Naive thymus-derived CD4-positive, alpha-beta T cell (primary cell): ENCODE results near the gene TMEM218. TPM values are rescaled to one million over a fixed set of nuclear protein-coding genes. Genes with fewer than 3 reads are reported as not detected.

Source experiments
- ATAC-seq: fragments of 150-1000 bp; cut with Tn5 transposase; 2 replicates; pipeline ENCODE4 v1.10.0; 2021; ENCODE audit warnings: mild to moderate bottlenecking, moderate library complexity
- CTCF ChIA-PET: fragments of 350-600 bp; sonication (Branson Sonifier 250); formaldehyde crosslinking; loops from one replicate; lab custom pipeline; 2021; ENCODE audit warnings: antibody characterized with exemption; lab: Charles Lee
- POLR2A ChIA-PET: fragments of 350-600 bp; sonication (Branson Sonifier 250); formaldehyde crosslinking; loops from one replicate; lab custom pipeline; 2021; ENCODE audit warnings: antibody characterized with exemption, inconsistent platforms; lab: Charles Lee
- DNase-seq, 9 donors: peaks; one replicate each; pipeline versions ENCODE4 v3.0.0 to v3.0.0-alpha.2; 2020 to 2022; ENCODE audit warnings: mixed read lengths in 1 of 9
- H3K27ac ChIP-seq: one replicate; pipeline ENCODE4 v1.7.0; 2013; ENCODE audit warnings: mild to moderate bottlenecking, low read depth, low read length, moderate library complexity
- H3K27me3 ChIP-seq, 2 donors: one replicate each; pipeline ENCODE4 v1.7.0; 2013; ENCODE audit warnings: low read length in 2 of 2, mild to moderate bottlenecking in 2 of 2, moderate library complexity in 2 of 2; ENCODE audit not compliant: control insufficient read depth in 2 of 2, insufficient read depth in 2 of 2
- H3K36me3 ChIP-seq, 3 experiments: 1 replicate in 2 of 3; 2 replicates in 1 of 3; pipeline ENCODE4 v1.7.0; 2013; ENCODE audit warnings: low read length in 3 of 3, mild to moderate bottlenecking in 3 of 3, moderate library complexity in 1 of 3; ENCODE audit not compliant: insufficient read depth in 3 of 3, control insufficient read depth in 2 of 3
- H3K4me1 ChIP-seq, 2 donors: one replicate each; pipeline ENCODE4 v1.7.0; 2013; ENCODE audit warnings: low read length in 2 of 2, mild to moderate bottlenecking in 2 of 2, moderate library complexity in 1 of 2; ENCODE audit not compliant: control insufficient read depth in 2 of 2, insufficient read depth in 2 of 2
- H3K4me3 ChIP-seq: 2 replicates; pipeline ENCODE4 v1.7.0; 2013; ENCODE audit warnings: mild to moderate bottlenecking, low read length
- H3K9me3 ChIP-seq, 3 experiments: 1 replicate in 2 of 3; 2 replicates in 1 of 3; pipeline ENCODE4 v1.7.0; 2013; ENCODE audit warnings: low read length in 3 of 3; ENCODE audit not compliant: control insufficient read depth in 2 of 3
- H3K27ac Mint-ChIP-seq, 9 donors: one replicate each; pipeline ENCODE4 v1.8.0; 2020 to 2022; ENCODE audit warnings: mixed read lengths in 9 of 9, mild to moderate bottlenecking in 8 of 9, moderate library complexity in 5 of 9, inconsistent platforms in 2 of 9
- H3K27me3 Mint-ChIP-seq, 5 donors: one replicate each; pipeline ENCODE4 v1.8.0; 2021 to 2022; ENCODE audit warnings: mixed read lengths in 5 of 5, mild to moderate bottlenecking in 1 of 5
- H3K36me3 Mint-ChIP-seq, 5 donors: one replicate each; pipeline ENCODE4 v1.8.0; 2020 to 2022; ENCODE audit warnings: mixed read lengths in 5 of 5, mild to moderate bottlenecking in 3 of 5, inconsistent platforms in 1 of 5
- H3K4me1 Mint-ChIP-seq, 7 donors: one replicate each; pipeline ENCODE4 v1.8.0; 2020 to 2022; ENCODE audit warnings: mixed read lengths in 7 of 7, mild to moderate bottlenecking in 3 of 7, inconsistent platforms in 1 of 7
- H3K4me3 Mint-ChIP-seq, 10 donors: one replicate each; pipeline ENCODE4 v1.8.0; 2020 to 2022; ENCODE audit warnings: mild to moderate bottlenecking in 10 of 10, mixed read lengths in 10 of 10, moderate library complexity in 6 of 10, inconsistent platforms in 2 of 10
- H3K9me3 Mint-ChIP-seq, 11 donors: one replicate each; pipeline ENCODE4 v1.8.0; 2020 to 2022; ENCODE audit warnings: mixed read lengths in 11 of 11, mild to moderate bottlenecking in 4 of 11, inconsistent platforms in 1 of 11, moderate library complexity in 1 of 11
- intact Hi-C, 2 donors: fragments of 100-400 bp; cut with micrococcal nuclease; formaldehyde crosslinking; loops; one replicate each; pipeline ENCODE4 v1.15.1; 2023
- polyA plus RNA-seq, 2 donors: library from polyadenylated mRNA; unstranded; fragments of 300-500 nt; fragmentation: Illumina TruSeq; gene quantifications; one replicate each; pipeline ENCODE4 v1.2.3, GENCODE V29; 2021
- total RNA-seq, 6 experiments: library from RNA in 5 of 6; stranded (reverse) in 5 of 6; gene quantifications; 1 replicate in 5 of 6; 2 replicates in 1 of 6; pipeline ENCODE4 v1.2.3 and lab custom pipeline; 2021 to 2026

TMEM218 gene
- total and polyA plus RNA-seq, 7 experiments from 2014 or later, result 10.2 to 36.1 (median 17.3) TPM

- Mint-ChIP-seq H3K36me3 (no peaks in the 10 kb centered on the region), H3K27ac (no peak overlapping the region), H3K4me1 (peaks cover 0 to 6% (median 5%) of the 10 kb centered on the region in 7 donors), H3K9me3 (no peaks in the 10 kb centered on the region), H3K27me3 (peaks cover 15 to 47% (median 27%) of the 10 kb centered on the region in 5 donors), H3K4me3 (peak overlapping the region in 3 of 10 donors; percentile 10 to 49 (median 20))
- ChIA-PET CTCF (interaction anchor here (0.6 to 3.2 kb wide), 18 partner anchors 11 to 266 kb away, joined by 3 to 22 read pairs (median 4); partner anchors contain the start of genes CCDC15 and TMEM218), POLR2A (interaction anchor here (0.7 to 0.9 kb wide), 2 partner anchors 16 to 30 kb away, joined by 3 read pairs; no protein-coding TSS in a partner anchor)
- DNase-seq (peak; percentile 21 to 73 (median 48)), ATAC-seq (peak; percentile 95)
- H3K9me3 ChIP-seq, result no peaks in the 10 kb centered on the region
- no peak overlapping the region for H3K4me3 ChIP-seq
- H3K4me1 ChIP-seq, result no peaks in the 10 kb centered on the region
- intact Hi-C loops, result loop anchor here (1.0 to 5.0 kb wide), 8 partner anchors 51 to 473 kb away; partner anchors contain the start of gene ESAM (in 1 of the 2)
- H3K27ac ChIP-seq, result no peak overlapping the region
- H3K27me3 ChIP-seq, result peaks cover 0 to 5% of the 10 kb centered on the region in 2 donors
- no peaks in the 10 kb centered on the region for H3K36me3 ChIP-seq
These were observed 30.5 kb upstream of the TMEM218 start for GRCh38 chr11:125141686-125142535.

GRCh38 chr11:125141178-125141577 is 29.8 kb upstream of the TMEM218 start:
- H3K27ac Mint-ChIP-seq, result no peak overlapping the region
- H3K4me3 Mint-ChIP-seq, result no peak overlapping the region
- H3K4me1 Mint-ChIP-seq, result peaks cover 0 to 6% (median 5%) of the 10 kb centered on the region in 7 donors
- no peak for DNase-seq
- no peak for ATAC-seq
- Histone ChIP-seq H3K36me3 (no peaks in the 10 kb centered on the region), H3K27me3 (peaks cover 0 to 5% of the 10 kb centered on the region in 2 donors), H3K4me3 (no peak overlapping the region), H3K9me3 (no peaks in the 10 kb centered on the region), H3K4me1 (no peaks in the 10 kb centered on the region), H3K27ac (no peak overlapping the region)
- H3K36me3 Mint-ChIP-seq, result no peaks in the 10 kb centered on the region
- H3K27me3 Mint-ChIP-seq, result peaks cover 15 to 42% (median 28%) of the 10 kb centered on the region in 5 donors
- intact Hi-C loops, result loop anchor here (1.0 to 5.0 kb wide), 7 partner anchors 50 to 472 kb away; partner anchors contain the start of gene ESAM (in 1 of the 2)
- CTCF ChIA-PET, result interaction anchor here (0.6 to 3.2 kb wide), 12 partner anchors 16 to 500 kb away, joined by 3 to 22 read pairs (median 6); partner anchors contain the start of genes CCDC15 and TMEM218
- POLR2A ChIA-PET, result interaction anchor here (0.9 kb wide), 1 partner anchor 15 kb away, joined by 3 read pairs; no protein-coding TSS in a partner anchor
- H3K9me3 Mint-ChIP-seq, result no peaks in the 10 kb centered on the region

- Mint-ChIP-seq H3K27ac (no peak overlapping the region), H3K9me3 (no peaks in the 10 kb centered on the region), H3K4me3 (no peak overlapping the region), H3K27me3 (peaks cover 18 to 44% (median 29%) of the 10 kb centered on the region in 5 donors), H3K4me1 (peaks cover 0 to 6% (median 5%) of the 10 kb centered on the region in 7 donors), H3K36me3 (no peaks in the 10 kb centered on the region)
- H3K27ac ChIP-seq, result no peak overlapping the region
- no peak for ATAC-seq
- H3K9me3 ChIP-seq, result no peaks in the 10 kb centered on the region
- no peaks in the 10 kb centered on the region for H3K4me1 ChIP-seq
- H3K4me3 ChIP-seq, result no peak overlapping the region
- no peaks in the 10 kb centered on the region for H3K36me3 ChIP-seq
- H3K27me3 ChIP-seq, result peaks cover 0 to 5% of the 10 kb centered on the region in 2 donors
- intact Hi-C loops, result loop anchor here (5.0 kb wide), 2 partner anchors 263 to 378 kb away; partner anchors contain the start of gene ESAM (in 1 of the 2)
- DNase-seq, result no peak
- ChIA-PET CTCF (interaction anchor here (1.0 to 3.2 kb wide), 4 partner anchors 15 to 224 kb away, joined by 4 to 18 read pairs (median 6); no protein-coding TSS in a partner anchor), POLR2A (no interaction called here)
These were observed 28.8 kb upstream of the TMEM218 start for GRCh38 chr11:125140233-125140632.

- ChIA-PET POLR2A (interaction anchor here (0.6 kb wide), 1 partner anchor 183 kb away, joined by 3 read pairs; no protein-coding TSS in a partner anchor), CTCF (interaction anchor here (1.1 to 3.2 kb wide), 2 partner anchors 15 to 471 kb away, joined by 3 to 18 read pairs; no protein-coding TSS in a partner anchor)
- peaks cover 0 to 6% (median 5%) of the 10 kb centered on the region in 7 donors for H3K4me1 Mint-ChIP-seq
- Histone ChIP-seq H3K27me3 (peaks cover 0 to 5% of the 10 kb centered on the region in 2 donors), H3K9me3 (no peaks in the 10 kb centered on the region), H3K27ac (no peak overlapping the region), H3K4me3 (no peak overlapping the region), H3K4me1 (no peaks in the 10 kb centered on the region), H3K36me3 (no peaks in the 10 kb centered on the region)
- H3K36me3 Mint-ChIP-seq, result no peaks in the 10 kb centered on the region
- intact Hi-C loops, result loop anchor here (5.0 kb wide), 2 partner anchors 262 to 377 kb away; partner anchors contain the start of gene ESAM (in 1 of the 2)
- H3K4me3 Mint-ChIP-seq, result no peak overlapping the region
- no peak overlapping the region for H3K27ac Mint-ChIP-seq
- peaks cover 22 to 48% (median 33%) of the 10 kb centered on the region in 5 donors for H3K27me3 Mint-ChIP-seq
- H3K9me3 Mint-ChIP-seq, result no peaks in the 10 kb centered on the region
- ATAC-seq (no peak), DNase-seq (no peak)
These were observed 28.4 kb upstream of the TMEM218 start for GRCh38 chr11:125139778-125140177.

- intact Hi-C loops, result no loop called here
- Histone ChIP-seq H3K27me3 (peaks cover 0 to 5% of the 10 kb centered on the region in 2 donors), H3K27ac (no peak overlapping the region), H3K4me1 (no peaks in the 10 kb centered on the region), H3K9me3 (no peaks in the 10 kb centered on the region), H3K36me3 (no peaks in the 10 kb centered on the region), H3K4me3 (no peak overlapping the region)
- POLR2A ChIA-PET, result no interaction called here
- H3K4me3 Mint-ChIP-seq, result no peak overlapping the region
- peaks cover 0 to 6% (median 5%) of the 10 kb centered on the region in 7 donors for H3K4me1 Mint-ChIP-seq
- H3K36me3 Mint-ChIP-seq, result no peaks in the 10 kb centered on the region
- no peak overlapping the region for H3K27ac Mint-ChIP-seq
- H3K9me3 Mint-ChIP-seq, result peaks cover 0 to 1% (median 0%) of the 10 kb centered on the region in 11 donors
- CTCF ChIA-PET, result interaction anchor here (1.1 kb wide), 1 partner anchor 470 kb away, joined by 3 read pairs; no protein-coding TSS in a partner anchor
- ATAC-seq (no peak), DNase-seq (no peak)
- H3K27me3 Mint-ChIP-seq, result peaks cover 28 to 50% (median 38%) of the 10 kb centered on the region in 5 donors
These were observed 27.5 kb upstream of the TMEM218 start for GRCh38 chr11:125138966-125139365.

GRCh38 chr11:125136001-125136400 is 24.6 kb upstream of the TMEM218 start:
- Mint-ChIP-seq H3K4me1 (no peaks in the 10 kb centered on the region), H3K36me3 (peaks cover 0 to 4% (median 0%) of the 10 kb centered on the region in 5 donors), H3K27me3 (peaks cover 31 to 54% (median 43%) of the 10 kb centered on the region in 5 donors), H3K9me3 (peaks cover 0 to 6% (median 0%) of the 10 kb centered on the region in 11 donors), H3K27ac (no peak overlapping the region), H3K4me3 (no peak overlapping the region)
- Histone ChIP-seq H3K27me3 (peaks cover 0 to under 1% of the 10 kb centered on the region in 2 donors), H3K4me3 (no peak overlapping the region), H3K36me3 (no peaks in the 10 kb centered on the region), H3K4me1 (no peaks in the 10 kb centered on the region), H3K27ac (no peak overlapping the region), H3K9me3 (no peaks in the 10 kb centered on the region)
- ChIA-PET CTCF (no interaction called here), POLR2A (no interaction called here)
- DNase-seq (no peak), ATAC-seq (no peak)
- intact Hi-C loops, result no loop called here
